GM12878 (cell line): ENCODE measurements around the gene ADAM23.

Source experiments
- SREBF2 ChIP-seq: IDR thresholded peaks from 2 replicates; pipeline ENCODE4 v1.6.1; 2012; ENCODE audit warnings: mild to moderate bottlenecking, low read length
- TF ChIP-seq, protein P1 (sequence below): fragments of 450-650 bp; IDR thresholded peaks from 2 replicates; pipeline ENCODE4 v1.6.1; 2014; ENCODE audit warnings: mild to moderate bottlenecking

DNA sequence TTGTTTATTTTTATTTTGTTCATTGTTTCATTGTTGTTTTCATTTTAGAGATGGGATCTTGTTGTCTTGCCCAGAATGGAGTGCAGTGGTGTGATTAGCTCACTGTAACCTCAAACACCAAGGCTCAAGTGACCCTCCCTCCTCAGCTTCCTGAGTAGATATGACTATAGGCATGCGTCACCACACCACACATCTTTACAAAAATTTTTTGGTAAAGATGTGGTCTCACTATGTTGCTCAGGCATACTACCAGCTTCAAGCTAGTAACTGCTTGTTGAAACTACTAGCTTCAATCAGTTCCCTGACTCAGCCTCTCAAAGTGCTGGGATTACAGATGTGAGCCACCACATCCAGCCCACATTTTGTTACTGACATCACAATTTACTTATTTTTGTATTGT, 213.8 kb downstream of the ADAM23 start:
- no peak for TF ChIP-seq SREBF2
- TF ChIP-seq, protein P1, sequence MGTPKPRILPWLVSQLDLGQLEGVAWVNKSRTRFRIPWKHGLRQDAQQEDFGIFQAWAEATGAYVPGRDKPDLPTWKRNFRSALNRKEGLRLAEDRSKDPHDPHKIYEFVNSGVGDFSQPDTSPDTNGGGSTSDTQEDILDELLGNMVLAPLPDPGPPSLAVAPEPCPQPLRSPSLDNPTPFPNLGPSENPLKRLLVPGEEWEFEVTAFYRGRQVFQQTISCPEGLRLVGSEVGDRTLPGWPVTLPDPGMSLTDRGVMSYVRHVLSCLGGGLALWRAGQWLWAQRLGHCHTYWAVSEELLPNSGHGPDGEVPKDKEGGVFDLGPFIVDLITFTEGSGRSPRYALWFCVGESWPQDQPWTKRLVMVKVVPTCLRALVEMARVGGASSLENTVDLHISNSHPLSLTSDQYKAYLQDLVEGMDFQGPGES, result no peak
